Thymus (tissue), 11 donors: ENCODE results near the gene ITGA2B. TPM values are rescaled to one million over a fixed set of nuclear protein-coding genes. Genes with fewer than 3 reads are reported as not detected.
"Not testable (repeated sequence)": the region's sequence is repeated elsewhere in the genome, so short reads cannot be mapped to it uniquely, and the experiment has no call there.

ENCODE experiments used
- DNase-seq, 9 donors: peaks; one replicate each; pipeline ENCODE4 v3.0.0-alpha.2; 2013; ENCODE audit warnings: low spot score in 9 of 9, low read depth in 6 of 9, missing footprints in 1 of 9
- H3K27ac ChIP-seq, 2 donors: one replicate each; pipeline ENCODE4 v1.5.1; 2013; ENCODE audit warnings: control low read depth in 1 of 2, low read depth in 1 of 2, low read length in 1 of 2, mild to moderate bottlenecking in 1 of 2, moderate library complexity in 1 of 2
- H3K27me3 ChIP-seq, 2 donors: one replicate each; pipeline ENCODE4 v1.5.1; 2013; ENCODE audit warnings: low read length in 1 of 2; ENCODE audit not compliant: control insufficient read depth in 2 of 2, insufficient read depth in 1 of 2
- H3K36me3 ChIP-seq, 2 donors: one replicate each; pipeline ENCODE4 v1.5.1; 2013; ENCODE audit warnings: low read length in 1 of 2, mild to moderate bottlenecking in 1 of 2, moderate library complexity in 1 of 2; ENCODE audit not compliant: control insufficient read depth in 2 of 2, insufficient read depth in 2 of 2
- H3K4me1 ChIP-seq, 2 donors: one replicate each; pipeline ENCODE4 v1.5.1; 2013; ENCODE audit warnings: low read length in 2 of 2; ENCODE audit not compliant: control insufficient read depth in 2 of 2, insufficient read depth in 2 of 2
- H3K4me3 ChIP-seq, 2 donors: one replicate each; pipeline ENCODE4 v1.5.1; 2013; ENCODE audit warnings: low read length in 2 of 2, control low read depth in 1 of 2, mild to moderate bottlenecking in 1 of 2
- H3K9me3 ChIP-seq, 2 donors: one replicate each; pipeline ENCODE4 v1.5.1; 2013; ENCODE audit warnings: low read length in 1 of 2, mild to moderate bottlenecking in 1 of 2; ENCODE audit not compliant: control insufficient read depth in 2 of 2, insufficient read depth in 1 of 2
- WGBS: extraction: QIAGEN DNeasy Blood & Tissue Kit; methylation state at CpG from one replicate; pipeline ENCODE4 v1.1.7; 2013; 5-methylcytosine and 5-hydroxymethylcytosine counted together
- polyA plus RNA-seq: library from polyadenylated mRNA; stranded (reverse); fragments of 200-250 nt; gene quantifications from one replicate; pipeline ENCODE4 v1.2.3, GENCODE V29; 2013
- total RNA-seq: library from RNA; stranded (reverse); fragments of 120-200 nt; gene quantifications from one replicate; pipeline ENCODE4 v1.2.4, GENCODE V29; 2013
- donor health status: healthy.

The ITGA2B gene
- total and polyA plus RNA-seq, 2 donors: 0.38 to 0.41 TPM

DNA sequence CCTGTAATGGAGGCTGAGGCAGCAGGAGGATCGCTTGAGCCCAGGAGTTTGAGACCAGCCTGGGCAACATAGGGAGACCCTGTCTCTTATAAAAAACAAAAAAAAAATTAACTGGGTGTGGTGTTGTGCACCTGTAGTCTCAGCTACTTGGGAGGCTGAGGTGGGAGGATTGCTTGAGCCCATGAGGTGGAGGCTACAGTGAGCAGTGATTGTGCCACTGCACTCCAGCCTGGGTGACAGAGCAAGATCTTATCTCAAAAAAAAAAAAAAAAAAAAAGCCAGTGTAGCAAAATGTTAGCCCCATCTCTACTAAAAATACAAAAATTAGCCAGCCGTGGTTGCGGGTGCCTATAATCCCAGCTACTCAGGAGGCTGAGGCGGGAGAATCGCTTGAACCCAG, 59.2 kb downstream of the ITGA2B start:
- 95% methylated on average over 5 of the region's 5 CpGs for WGBS
- Histone ChIP-seq H3K4me1 (peaks cover 0 to 15% of the 10 kb centered on the region in 2 donors), H3K27me3 (peaks cover 4 to 26% of the 10 kb centered on the region in 2 donors)
- not testable (repeated sequence) for H3K9me3 ChIP-seq, H3K36me3 ChIP-seq, H3K27ac ChIP-seq, DNase-seq, H3K4me3 ChIP-seq

DNA sequence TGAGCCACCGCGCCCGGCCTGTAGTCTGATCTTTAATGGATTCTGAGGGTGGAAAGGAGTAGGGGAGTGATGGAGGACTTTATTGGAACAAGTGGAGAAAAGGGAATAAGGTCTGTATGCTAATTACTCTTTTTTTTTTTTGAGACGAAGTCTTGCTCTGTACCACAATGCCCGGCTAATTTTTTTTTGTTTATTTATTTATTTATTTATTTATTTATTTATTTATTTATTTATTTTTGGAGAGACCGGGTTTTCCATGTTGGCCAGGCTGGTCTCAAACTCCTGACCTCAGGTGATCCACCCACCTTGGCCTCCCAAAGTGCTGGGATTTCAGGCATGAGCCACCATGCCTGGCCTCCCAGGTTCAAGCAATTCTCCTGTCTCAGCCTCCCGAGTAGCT, 59.9 kb downstream of the ITGA2B start:
- H3K36me3 ChIP-seq: not testable (repeated sequence)
- peaks cover 0 to 21% of the 10 kb centered on the region in 2 donors for H3K4me1 ChIP-seq

DNA sequence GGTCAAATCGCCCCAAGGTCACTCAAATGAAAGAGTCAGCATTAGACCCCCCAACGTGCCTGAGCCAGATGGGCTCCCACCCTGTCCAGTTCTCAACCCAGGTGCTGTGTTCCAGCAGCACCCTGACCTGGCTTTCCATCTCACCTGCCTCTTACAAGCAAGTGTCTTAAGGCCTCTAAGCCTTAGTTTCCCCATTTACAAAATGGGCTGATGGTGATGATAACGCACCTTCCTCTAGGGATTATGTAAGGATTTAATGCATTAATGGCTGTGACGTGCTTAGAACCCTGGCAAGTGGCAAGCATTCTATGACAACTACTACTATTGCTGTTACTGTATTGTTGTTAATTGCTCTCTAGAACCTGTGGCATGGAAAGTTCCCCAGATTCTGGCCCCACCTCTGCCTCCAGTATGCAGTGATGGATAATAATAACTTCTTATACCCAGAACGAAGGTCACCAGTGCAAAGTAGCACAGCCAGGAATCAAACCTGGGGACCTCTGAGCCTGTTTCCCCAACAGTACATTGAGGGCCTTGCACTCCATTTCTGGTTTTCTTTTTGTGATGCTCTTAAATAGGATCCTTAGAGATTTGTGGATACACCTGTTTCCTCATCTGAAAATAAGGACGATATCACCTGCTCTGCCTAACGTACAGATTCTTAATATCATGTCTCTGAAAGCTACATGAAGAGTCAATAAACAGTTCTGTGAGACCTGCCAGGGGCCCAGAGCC, 61.6 kb downstream of the ITGA2B start:
- no peaks in the 10 kb centered on the region for H3K36me3 ChIP-seq
- DNase-seq: no peak
- no peak overlapping the region for H3K4me3 ChIP-seq
- H3K27me3 ChIP-seq: peaks cover 8 to 27% of the 10 kb centered on the region in 2 donors
- WGBS: 84% methylated on average over 7 of the region's 7 CpGs
- H3K27ac ChIP-seq: no peak overlapping the region
- H3K9me3 ChIP-seq: no peaks in the 10 kb centered on the region
- peaks cover 5 to 27% of the 10 kb centered on the region in 2 donors for H3K4me1 ChIP-seq

More for the DNA sequence above, 59.9 kb downstream of the ITGA2B start:
- not testable (repeated sequence) for H3K9me3 ChIP-seq, H3K27ac ChIP-seq, H3K4me3 ChIP-seq, DNase-seq
- 99% methylated on average over 7 of the region's 7 CpGs for WGBS
- H3K27me3 ChIP-seq: peaks cover 8 to 31% of the 10 kb centered on the region in 2 donors

- H3K27me3 ChIP-seq: peaks cover 8 to 27% of the 10 kb centered on the region in 2 donors
- no peaks in the 10 kb centered on the region for H3K9me3 ChIP-seq
- H3K4me3 ChIP-seq: peak overlapping the region in 1 of 2 donors; percentile 89
- WGBS: 31% methylated on average over 31 of the region's 31 CpGs
- DNase-seq: peak; percentile 77 to 96 (median 90)
- peaks cover 2 to 5% of the 10 kb centered on the region in 2 donors for H3K36me3 ChIP-seq
- H3K27ac ChIP-seq: peak overlapping the region in 1 of 2 donors; percentile 5
- H3K4me1 ChIP-seq: peaks cover 5 to 27% of the 10 kb centered on the region in 2 donors
Measured at GRCh38 chr17:44326861-44327444, 62.5 kb downstream of the ITGA2B start.

GRCh38 chr17:44324571-44325275, 64.7 kb downstream of the ITGA2B start, which contains the start of gene SLC25A39:
Gene SLC25A39, minus strand, starts transcription at chr17:44324823. Its CDS starts 1,261 bp downstream, at chr17:44323562.
- H3K4me1 ChIP-seq: peaks cover 5 to 24% of the 10 kb centered on the region in 2 donors
- H3K4me3 ChIP-seq: peak within 1 kb of the TSS; percentile 67 to 89
- H3K36me3 ChIP-seq: peaks cover 14 to 26% of the 10 kb centered on the region in 2 donors
- peak within 1 kb of the TSS; percentile 71 to 89 for H3K27ac ChIP-seq
- DNase-seq: peak; percentile 73 to 95 (median 89)
- no peaks in the 10 kb centered on the region for H3K9me3 ChIP-seq
- H3K27me3 ChIP-seq: peaks cover 8 to 27% of the 10 kb centered on the region in 2 donors
- WGBS: under 1% methylated on average over 85 of the region's 85 CpGs

DNA sequence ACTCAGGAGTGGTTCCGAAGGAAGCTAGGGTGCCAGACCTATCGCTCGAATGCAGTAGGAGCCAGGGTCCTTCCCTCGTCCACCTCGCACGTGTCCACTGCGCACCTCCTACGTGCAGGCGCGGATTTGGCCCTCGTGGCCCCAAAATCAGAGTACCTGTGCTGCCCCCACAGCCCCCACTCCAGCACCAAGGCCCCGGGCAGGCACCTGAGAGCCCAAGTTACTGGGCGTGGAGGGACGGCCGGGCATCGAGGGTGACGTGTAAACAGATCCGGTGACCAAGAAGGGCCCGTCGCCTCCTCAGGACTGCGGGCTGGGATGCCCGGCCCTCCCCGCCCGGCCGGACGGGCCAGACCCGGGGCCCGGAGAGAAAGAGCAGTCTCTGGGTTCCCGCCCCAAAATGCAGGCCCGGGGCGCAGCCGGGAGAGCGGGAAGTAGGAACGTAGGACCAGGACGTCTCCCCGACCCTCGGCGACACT, 65.3 kb downstream of the ITGA2B start:
- DNase-seq: no peak
- H3K4me3 ChIP-seq: peak overlapping the region; percentile 67 to 89
- H3K27ac ChIP-seq: no peak overlapping the region
- H3K4me1 ChIP-seq: peaks cover 5 to 24% of the 10 kb centered on the region in 2 donors
- H3K36me3 ChIP-seq: peaks cover 14 to 32% of the 10 kb centered on the region in 2 donors
- no peaks in the 10 kb centered on the region for H3K9me3 ChIP-seq
- peaks cover 8 to 27% of the 10 kb centered on the region in 2 donors for H3K27me3 ChIP-seq
- 5% methylated on average over 38 of the region's 38 CpGs for WGBS

DNA sequence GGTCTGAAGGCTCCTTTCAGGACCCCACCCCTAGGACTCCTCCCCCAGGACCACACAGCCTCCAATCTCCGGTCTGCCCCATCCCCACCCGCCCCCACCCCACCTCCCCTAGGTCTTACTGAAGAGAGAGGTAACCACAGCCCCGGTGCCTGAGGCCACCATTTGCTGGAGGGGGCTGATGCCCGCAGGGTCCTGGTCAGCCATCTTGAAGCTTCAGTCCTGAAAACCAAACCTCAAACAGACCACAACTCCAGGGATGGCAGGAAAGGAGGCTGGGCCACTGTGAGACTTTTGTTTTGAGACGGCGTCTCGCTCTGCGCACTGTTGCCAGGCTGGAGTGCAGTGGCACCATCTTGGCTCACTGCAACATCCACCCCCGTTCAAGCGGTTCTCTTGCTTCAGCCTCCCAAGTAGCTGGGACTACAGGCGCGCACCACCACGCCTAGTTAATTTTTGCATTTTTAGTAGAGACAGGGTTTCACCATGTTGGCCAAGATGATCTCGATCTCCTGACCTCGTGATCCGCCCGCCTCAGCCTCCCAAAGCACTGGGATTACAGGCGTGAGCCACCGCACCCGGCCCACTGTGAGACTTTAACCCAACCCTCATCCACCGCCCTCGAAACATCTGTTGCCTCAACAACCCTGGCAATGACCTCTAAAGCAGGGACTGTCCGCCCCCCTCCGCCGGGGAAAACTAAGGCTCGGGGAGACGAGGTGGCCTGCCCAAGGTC, 65.9 kb downstream of the ITGA2B start:
- H3K4me1 ChIP-seq: peaks cover 5 to 24% of the 10 kb centered on the region in 2 donors
- no peak overlapping the region for H3K27ac ChIP-seq
- peaks cover 14 to 32% of the 10 kb centered on the region in 2 donors for H3K36me3 ChIP-seq
- peak overlapping the region; percentile 67 to 89 for H3K4me3 ChIP-seq
- DNase-seq: no peak
- H3K9me3 ChIP-seq: no peaks in the 10 kb centered on the region
- 77% methylated on average over 27 of the region's 27 CpGs for WGBS
- H3K27me3 ChIP-seq: peaks cover 8 to 28% of the 10 kb centered on the region in 2 donors

DNA sequence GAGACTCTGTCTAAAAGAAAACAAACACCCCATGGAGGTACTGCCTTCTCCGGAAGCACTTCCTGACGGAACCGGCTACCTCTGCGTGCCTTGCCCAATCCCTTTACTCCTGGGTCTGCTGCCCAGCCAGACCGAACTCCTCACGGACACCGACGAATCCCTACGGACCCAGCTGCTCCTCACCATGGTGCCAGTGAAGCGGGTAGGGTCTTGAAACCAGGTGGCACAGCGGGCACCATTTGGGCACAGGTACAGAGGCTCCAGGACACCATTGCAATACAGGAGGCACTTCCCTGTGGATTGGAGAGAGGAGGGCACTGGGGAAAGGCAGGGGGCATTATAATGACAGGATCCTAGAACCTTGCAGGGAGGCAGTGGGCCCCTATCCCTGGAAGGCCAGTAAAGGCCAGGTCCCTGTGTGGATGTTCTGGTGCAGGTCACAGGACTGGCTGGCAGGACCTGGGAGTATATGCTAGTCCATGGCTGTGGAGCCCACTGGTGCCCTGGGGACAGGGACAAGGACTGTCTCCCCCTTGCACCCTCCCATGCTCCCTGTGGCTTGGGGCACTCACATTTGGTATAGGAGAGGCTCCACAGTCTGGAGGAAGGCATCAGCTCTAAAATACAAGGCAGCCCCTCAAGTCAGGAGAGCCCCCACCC, 67.1 kb downstream of the ITGA2B start:
- H3K9me3 ChIP-seq: no peaks in the 10 kb centered on the region
- no peak overlapping the region for H3K4me3 ChIP-seq
- H3K27me3 ChIP-seq: peaks cover 11 to 35% of the 10 kb centered on the region in 2 donors
- peaks cover 14 to 32% of the 10 kb centered on the region in 2 donors for H3K36me3 ChIP-seq
- H3K27ac ChIP-seq: no peak overlapping the region
- DNase-seq: no peak
- H3K4me1 ChIP-seq: peaks cover 5 to 24% of the 10 kb centered on the region in 2 donors
- whole genome bisulfite sequencing: 97% methylated on average over 11 of the region's 11 CpGs
